ENCODE results near the gene ABHD12B.

DNA sequence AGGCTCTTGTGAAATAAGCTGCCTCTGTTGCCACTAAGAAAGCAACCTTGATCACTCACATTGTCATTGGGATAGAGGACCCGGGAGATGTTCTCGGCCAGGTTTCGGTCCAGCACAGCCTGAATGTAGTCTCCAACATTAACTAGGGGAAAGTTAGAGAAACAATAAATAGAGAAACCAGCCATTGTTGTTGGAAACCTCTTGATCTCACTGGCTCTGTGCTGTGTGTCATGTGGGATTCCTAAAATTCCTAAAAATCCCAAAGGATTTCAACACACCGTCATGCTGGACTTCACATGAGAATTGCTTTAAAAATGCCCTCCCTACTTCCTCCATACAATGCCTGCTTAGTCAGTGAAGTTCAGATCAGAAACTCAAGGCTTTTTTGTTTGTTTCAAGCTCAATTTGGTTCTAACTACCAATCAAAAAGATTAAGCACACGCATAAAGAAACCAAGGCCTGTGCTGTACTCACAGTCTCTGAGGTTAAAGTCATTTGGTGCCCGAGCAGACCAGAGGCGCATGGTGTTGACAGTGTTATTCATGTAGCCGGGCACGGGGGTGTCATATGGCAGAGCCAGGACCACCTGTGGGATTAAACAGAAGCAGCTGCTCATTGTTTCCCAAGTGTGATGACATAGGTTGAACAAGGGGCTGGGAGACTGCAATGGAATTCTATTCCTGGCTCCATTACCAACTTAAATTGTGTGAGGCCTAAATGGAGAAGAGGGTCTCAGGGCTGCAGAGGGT, 48.8 kb downstream of the ABHD12B start:
- TF ChIP-seq, protein P1, sequence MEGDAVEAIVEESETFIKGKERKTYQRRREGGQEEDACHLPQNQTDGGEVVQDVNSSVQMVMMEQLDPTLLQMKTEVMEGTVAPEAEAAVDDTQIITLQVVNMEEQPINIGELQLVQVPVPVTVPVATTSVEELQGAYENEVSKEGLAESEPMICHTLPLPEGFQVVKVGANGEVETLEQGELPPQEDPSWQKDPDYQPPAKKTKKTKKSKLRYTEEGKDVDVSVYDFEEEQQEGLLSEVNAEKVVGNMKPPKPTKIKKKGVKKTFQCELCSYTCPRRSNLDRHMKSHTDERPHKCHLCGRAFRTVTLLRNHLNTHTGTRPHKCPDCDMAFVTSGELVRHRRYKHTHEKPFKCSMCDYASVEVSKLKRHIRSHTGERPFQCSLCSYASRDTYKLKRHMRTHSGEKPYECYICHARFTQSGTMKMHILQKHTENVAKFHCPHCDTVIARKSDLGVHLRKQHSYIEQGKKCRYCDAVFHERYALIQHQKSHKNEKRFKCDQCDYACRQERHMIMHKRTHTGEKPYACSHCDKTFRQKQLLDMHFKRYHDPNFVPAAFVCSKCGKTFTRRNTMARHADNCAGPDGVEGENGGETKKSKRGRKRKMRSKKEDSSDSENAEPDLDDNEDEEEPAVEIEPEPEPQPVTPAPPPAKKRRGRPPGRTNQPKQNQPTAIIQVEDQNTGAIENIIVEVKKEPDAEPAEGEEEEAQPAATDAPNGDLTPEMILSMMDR (IDR thresholded peaks at IDR 0.05; ENCODE audit: low read length) = no peak
- TF ChIP-seq EZH2 (IDR thresholded peaks at IDR 0.05; ENCODE audit: borderline replicate concordance, low read length) = no peak
